Activated CD4-positive, CD25-positive, alpha-beta regulatory T cell treated with anti-CD3 and anti-CD28 coated beads, Interleukin-2, amount 50 U/mL, for 16 hours (primary cell): ENCODE measurements around the gene GPR183.

Experiments
- DNase-seq: peaks from one replicate; pipeline ENCODE4 v3.0.0-alpha.2; 2020; ENCODE audit warnings: low read depth, low spot score

Gene GPR183

DNA sequence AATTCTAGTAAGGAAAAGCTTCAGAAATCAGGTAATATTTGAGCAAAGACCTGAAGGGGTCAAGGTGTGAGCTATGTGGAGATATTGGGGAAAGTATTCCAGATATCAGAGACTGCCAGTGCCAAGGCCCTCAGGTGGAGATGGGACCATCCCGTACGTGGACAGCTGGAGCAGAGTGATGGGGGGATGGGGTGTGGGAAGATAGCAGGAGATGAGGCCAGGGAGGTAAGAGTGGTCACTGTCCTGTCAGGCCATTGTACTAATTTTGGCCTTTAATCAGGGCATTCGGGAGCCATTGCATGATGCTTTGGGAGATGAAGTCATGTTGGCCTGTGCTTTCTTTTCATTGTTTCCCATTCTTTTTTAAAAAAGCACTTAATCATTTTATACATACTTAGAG lies 36.0 kb downstream of the GPR183 start:
- no peak for DNase-seq

DNA sequence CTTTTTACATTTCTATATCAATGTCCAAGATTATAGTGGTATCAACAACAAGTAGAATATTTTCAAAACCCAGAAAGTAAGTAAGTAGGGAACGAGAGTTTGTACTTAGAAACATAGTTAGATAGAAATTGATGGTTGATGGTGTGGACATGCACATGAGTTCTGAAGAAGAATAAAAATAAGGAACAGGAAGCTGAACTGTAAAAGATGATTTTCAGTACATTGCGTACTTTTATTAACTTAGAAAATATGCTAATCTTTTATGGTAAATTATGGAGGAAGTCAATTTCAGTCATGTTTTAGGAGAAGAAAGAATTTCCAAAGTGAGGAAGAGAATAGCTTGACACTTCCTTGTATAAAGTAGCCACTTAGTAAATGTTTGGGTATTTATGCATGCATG lies 36.7 kb downstream of the GPR183 start:
- no peak for DNase-seq

DNA sequence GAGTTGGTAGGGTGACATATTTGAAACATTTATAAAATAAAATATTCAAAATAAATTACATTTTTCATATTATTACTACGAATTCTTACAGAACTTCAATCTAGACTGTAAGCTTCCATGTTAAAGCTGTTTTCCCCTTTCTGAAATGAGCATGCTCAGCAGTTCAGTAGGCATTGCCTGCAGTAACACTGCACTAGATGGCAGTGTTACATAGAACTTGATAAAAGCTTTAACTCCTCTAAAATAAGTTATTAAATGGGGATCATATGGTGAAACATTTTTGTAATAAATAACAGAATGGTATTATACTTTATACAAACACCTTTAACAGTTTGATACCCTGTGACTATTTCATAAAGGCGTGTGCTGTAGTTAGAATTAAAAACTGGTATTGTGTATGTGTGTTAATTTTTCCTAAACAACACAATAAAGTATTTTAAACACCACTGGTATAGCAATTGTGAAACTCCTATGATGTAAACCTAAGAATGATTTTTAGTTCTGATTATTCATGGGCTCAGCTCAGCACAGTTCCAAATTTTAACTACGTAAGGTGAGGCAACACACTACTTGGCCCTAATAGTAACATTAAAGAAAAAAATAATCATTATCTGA lies 37.5 kb downstream of the GPR183 start:
- DNase-seq, result no peak

DNA sequence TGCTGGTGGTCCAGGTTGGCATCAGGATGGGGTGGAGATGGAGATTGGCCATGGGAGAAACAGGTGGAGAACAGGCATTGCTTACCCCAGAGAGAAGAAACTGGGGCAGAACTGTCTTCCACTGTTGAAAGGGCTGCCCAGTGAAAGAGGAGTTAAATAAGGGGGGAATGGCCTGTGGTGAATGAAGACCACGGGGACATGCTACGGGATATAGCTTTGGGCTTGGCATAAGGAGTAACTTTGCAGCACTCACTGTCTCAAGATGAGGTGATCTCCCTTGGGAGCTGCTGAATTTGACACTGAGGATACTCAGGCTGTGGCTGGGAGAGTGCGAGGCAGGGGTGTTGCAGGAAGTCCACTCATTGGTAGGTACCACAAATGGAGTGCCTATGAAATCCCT lies 38.4 kb downstream of the GPR183 start:
- DNase-seq, result no peak

DNA sequence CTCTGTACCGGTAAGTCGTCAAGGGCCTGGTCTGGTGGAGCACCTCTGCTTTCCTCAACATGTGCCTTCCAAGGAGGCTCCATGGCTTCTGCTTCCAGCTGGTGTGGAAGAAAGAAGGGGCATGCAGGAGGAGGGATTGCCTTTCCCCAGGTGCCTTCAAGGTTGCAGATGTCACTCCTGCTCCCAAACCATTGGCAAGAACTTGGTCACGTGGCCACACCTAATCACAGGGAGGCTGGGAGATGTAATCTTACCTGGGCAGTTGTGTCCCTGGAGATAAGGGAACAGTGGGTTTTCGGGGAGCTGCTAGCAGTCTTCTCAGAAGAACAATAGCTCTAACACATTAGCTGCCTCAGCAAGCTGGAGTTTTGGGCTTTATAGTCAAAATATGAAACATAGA lies 39.3 kb downstream of the GPR183 start:
- no peak for DNase-seq

DNA sequence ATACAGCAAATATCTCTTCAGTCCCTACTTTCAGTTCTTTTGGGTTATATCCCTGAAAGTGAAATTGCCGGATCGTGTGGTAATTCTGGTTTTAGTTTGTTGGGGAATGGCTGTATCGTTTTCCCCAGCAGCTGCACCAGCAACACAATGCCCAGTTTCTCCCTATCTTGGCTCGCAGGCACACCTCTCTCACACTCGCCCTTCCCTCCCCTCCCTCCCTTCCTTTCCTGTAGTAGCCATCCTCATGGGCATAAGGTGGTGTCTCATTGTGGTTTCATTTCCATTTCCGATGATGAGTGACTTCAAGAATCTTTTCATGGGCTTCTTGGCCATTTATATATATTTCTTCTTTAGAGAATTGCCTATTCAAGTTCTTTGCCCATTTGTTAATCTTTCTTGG lies 40.4 kb downstream of the GPR183 start:
- no peak for DNase-seq

DNA sequence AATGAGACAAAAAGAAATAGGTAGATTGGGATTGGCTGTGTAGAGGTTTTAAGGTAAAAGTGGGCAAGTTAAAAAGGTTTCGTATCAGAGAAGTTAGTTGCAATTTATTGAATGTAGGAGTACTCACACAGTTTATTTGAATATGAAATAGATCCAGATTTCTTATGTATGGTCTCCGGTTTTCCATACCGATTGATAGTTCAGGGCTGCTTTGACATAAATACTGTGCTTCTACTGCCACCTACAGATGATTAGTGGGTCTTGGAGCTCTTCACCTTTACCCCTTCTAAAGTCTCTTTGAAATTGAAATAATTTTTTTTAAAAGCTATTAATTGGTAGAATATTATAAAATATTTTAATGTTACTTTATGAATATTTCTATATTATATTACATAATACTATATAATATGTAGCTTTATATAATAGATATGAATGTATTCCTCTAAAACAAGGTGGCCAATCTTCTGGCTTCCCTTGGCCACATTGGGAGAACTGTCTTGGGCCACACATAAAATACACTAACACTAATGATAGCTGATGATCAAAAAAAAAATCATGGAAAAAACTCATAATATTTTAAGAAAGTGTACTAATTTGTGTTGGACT lies 41.3 kb downstream of the GPR183 start:
- DNase-seq, result no peak

DNA sequence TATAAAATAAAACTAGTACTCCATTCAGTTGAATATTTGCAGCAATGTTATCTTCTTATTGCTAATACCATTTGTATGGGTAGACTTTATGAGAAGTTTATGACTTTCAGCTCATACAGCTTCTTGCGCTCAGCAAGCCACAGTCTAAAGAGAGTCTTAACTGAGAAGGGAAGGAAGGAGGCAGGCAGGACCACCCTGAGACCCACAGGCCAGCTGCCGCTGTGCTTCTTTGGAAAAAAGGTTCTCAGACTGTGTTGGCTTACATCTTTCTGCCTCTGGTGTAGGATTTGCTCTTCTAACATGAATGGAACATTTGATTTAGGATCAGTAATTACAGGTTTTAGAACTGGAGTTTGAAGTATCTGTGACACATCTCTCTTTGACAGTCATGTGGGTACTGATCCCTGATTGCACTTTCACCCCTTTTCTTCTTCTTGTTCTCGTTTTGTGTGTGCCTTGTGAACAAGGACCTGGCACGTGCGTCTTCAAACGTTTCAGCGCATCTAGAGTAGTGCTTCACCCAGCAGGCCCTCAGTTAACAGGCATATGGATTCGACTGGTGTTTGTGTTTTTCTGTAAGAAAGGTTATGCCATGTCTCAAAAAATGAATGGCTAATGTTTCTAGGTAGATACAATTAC lies 41.9 kb downstream of the GPR183 start:
- DNase-seq, result no peak

DNA sequence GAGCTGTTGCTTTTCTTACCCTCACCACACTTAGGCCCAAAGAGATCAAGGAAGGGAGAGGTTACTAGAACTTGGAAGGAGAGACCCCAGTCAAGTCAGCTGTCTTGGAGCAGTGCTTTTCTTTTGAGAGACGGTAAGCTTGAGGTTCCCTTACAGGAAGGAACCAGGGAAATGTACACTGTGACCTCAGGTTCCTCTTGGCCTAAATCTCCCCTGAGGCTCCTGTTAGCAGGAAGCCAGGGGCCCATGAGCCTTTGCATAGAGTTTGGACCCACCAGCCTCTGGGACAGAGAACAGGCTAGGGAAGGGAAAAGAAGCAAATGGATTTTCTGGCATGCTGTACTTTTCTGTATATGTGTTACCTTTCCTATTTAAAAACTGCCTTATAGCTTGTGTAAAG lies 43.1 kb downstream of the GPR183 start:
- DNase-seq, result no peak

DNA sequence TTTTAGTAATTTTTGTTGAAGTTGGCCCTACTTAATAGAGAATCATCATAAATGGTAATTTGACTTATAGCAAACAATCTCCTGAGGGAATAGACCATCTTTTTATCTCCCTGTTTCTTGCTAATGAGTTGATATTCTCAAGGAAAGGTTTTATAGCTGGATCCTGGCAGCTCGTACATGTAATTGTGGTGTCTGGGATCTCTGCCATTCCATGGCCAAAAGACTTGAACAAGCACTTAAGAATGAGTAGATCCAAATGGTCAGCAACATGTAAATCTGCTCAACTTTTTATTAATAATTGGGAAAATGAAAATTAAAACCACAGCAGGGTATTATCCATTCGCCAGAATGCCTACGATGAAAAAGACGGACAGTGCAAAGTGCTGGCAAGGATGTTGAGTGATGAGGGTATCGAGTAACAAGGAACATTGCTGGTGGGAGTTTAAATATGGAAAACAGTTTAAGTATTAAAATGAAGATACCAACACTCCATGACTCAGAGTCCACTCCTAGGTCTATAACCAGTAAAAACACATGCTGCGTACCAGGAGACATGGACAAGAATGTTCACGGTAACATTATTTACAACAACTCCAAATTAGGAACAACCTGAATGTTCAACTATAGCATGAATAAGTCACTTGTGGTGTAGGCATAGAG lies 43.9 kb downstream of the GPR183 start:
- no peak for DNase-seq

DNA sequence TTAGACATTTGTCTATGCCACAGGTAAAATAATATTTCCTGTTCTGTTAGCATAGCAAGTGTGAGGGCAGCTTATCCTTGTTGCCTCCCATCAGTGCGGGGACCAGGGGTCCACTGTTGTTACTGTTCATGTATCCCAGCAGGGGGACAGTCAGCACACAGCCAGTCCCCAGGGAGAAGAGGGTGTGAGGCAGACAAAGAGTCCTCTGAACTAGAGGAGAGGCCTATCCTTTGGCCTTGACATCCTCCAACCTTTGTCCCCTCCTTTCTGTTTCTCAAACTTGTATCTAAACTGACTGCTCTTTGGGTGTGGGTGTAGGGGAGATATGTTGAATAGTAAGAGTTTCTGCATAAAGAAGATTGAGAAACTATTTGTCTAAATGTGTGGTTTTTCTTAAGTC lies 46.1 kb downstream of the GPR183 start:
- DNase-seq, result no peak

DNA sequence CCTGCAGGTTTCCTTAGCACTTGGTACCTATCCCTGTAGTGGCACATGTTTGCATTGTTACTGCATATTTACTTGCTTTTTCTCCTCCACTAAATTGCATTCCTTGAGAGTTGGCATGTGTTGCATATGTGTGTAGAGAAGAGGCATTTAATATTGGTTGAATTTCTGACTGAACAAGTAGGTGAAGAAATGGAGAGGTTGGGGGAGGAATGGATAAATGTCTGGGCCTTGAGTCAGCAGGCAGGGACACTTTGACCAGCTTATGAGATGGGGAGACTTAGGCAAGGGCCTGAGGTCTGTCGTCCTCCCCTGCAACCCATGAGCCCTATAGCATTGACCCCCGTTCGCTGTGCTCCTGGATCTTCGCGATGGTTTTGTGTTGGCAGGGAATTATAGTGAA lies 47.0 kb downstream of the GPR183 start:
- no peak for DNase-seq

DNA sequence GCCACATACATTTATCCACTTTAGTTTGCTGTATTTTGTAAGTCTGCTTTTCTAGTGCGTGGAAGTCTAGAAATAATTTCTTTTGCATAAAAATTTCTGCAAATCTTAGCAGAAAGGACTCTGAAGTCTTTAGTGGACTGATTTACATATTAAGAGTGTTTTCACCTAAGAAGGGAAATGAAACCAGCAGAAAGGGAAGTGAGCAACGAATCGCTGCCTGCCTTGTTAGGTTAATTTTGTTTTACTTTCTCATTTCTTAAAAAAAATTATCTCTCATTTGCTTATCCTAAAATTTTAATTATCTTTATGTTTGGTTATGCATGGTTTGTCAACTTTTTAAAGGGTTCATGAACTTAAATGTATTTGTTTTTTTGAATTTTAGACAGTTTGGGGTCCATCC lies 48.3 kb downstream of the GPR183 start:
- DNase-seq, result no peak

DNA sequence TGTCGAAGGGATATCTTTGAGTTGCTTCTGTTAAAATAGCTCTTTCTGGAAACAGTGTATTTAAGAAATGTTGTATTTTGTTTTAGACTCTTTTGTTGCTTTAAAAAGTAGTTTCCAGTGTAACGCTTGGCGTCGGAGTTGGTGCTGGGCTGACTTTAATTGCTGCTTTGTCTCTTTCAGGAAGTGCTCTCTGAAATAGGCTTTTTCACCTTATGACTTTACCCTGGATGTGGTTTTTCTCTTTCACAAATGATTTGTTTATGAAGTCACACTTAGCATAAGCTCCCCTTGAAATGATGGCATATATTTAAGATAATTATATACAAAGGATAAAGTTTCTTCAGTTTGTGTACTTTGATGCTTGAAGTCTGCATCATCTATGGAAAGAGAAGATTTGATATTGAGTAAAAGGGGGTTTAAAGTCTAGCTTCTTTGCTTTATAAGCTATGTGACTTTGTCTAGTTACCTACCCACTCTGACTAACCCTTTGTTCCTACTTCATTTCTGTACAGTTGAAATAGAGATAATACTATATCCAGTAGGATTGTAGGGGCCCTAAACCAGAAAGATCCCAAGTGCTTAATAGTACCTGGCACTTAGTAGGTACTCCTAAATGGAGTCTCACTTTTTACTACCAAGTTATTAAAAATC lies 48.9 kb downstream of the GPR183 start, which contains the start of gene GPR18:
Gene GPR18 (minus strand): TSS at position 170 of the 651 bp plus-strand sequence. CDS start 2,507 bp downstream, outside the sequence.
- no peak for DNase-seq

DNA sequence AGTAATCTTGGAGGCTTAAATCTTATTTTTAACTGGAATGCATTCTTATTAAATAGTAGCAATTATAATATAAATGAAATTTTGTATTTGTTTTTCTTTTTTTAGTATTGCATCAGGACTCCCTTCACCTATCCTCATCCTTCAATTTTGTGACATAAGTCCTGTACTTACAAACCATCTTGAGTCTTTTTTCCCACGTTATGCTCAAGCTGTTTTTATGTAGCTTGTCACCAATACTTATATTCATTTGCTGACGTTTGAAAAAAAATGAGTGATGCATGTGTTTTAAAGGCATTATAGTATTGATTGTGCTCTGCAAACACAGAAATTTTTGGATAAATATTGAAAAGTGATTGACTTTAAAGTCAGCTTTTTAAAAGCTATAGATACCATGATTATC lies 49.9 kb downstream of the GPR183 start:
- no peak for DNase-seq

DNA sequence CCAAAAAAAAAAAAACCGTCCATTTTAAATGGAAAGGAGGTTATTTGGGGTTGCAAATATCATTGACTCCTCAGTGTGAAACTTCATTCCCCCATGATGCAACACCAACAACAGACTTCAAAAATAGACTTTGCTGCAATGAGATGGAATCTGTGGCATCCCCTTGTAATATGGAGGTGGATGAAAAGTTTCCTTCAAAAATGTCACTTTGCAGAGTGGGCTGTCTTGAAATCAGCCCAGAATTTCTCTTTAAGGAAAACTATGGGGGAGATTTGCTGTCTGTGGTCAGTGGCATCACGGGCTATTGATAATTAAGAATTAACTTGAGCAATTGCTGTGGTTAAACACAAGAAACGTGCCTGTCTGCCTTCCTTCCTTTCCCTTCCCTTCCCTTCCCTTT lies 50.5 kb downstream of the GPR183 start:
- no peak for DNase-seq

DNA sequence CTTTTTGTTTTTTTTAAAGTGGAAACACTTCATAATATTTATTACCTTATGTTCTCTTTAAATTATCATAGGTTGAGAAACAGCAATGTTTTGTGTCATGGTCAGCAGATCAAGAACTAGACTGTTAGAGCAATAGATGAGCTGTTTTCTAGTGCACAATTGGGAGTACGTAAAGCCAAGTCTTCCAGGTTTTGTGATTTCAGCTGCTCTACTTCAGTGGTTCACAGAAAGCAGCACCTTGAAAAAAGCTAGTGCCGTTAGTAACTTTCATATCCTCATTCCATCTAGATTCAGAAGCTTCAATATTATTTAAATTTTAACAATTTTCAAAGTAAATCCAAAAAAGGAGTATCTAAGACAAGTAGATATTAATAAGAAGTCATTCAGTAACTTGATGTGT lies 50.9 kb downstream of the GPR183 start:
- DNase-seq, result no peak

DNA sequence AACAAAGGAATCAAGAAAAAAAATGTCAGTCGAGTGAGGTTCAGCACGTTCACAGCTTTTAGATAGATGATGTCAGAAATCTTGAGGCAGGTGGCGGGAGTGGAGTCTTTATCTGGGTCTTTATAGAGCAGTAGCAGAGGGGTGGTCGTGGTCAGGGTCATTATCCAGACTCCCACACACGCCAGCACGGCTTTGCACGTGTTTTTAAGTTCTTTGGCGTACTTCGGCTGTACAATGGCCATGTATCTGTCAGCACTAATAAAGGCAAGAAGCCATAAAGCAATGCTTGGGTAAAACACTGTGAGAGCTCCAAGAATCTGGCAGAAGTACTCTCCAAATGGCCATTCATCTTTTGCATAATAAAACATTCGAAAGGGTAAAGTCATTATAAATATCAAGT lies 51.9 kb downstream of the GPR183 start:
- DNase-seq, result no peak

DNA sequence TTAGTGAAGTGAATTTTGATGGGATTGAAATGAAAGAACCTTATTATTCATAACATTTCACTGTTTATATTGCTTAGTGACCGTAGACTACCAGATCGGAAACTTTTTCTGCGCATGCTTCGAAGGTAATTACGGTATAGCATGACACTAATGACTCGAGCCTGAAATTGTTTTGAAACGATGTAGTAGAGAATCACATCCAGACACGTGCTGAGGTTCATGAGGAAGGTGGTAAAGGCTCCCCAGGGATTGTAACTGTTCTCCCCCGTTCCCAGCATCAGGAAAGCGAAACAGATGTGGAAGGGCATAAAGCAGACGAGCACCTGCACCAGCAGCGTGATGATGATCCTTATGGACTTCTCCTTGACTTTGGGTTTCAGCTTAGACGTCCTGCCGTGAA lies 52.4 kb downstream of the GPR183 start:
- DNase-seq, result no peak

DNA sequence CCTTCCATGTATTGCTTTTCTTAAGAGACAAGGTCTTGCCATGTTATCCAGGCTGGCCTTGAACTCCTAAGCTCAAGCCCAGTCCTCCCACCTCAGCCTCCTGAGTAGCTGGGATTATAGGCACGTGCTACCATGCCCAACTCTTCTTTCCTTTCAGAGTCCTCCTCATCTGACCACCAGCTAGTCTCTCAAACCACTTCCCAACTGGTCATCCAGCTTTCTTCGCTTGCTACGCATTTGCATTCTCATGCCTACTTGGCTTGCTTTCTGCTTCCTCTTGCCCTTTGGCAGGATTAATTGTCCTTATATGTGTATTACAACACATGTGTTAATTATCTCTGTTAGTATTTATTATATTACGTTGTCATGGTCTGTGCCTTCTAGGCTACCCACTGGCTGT lies 55.3 kb downstream of the GPR183 start:
- DNase-seq, result no peak

DNA sequence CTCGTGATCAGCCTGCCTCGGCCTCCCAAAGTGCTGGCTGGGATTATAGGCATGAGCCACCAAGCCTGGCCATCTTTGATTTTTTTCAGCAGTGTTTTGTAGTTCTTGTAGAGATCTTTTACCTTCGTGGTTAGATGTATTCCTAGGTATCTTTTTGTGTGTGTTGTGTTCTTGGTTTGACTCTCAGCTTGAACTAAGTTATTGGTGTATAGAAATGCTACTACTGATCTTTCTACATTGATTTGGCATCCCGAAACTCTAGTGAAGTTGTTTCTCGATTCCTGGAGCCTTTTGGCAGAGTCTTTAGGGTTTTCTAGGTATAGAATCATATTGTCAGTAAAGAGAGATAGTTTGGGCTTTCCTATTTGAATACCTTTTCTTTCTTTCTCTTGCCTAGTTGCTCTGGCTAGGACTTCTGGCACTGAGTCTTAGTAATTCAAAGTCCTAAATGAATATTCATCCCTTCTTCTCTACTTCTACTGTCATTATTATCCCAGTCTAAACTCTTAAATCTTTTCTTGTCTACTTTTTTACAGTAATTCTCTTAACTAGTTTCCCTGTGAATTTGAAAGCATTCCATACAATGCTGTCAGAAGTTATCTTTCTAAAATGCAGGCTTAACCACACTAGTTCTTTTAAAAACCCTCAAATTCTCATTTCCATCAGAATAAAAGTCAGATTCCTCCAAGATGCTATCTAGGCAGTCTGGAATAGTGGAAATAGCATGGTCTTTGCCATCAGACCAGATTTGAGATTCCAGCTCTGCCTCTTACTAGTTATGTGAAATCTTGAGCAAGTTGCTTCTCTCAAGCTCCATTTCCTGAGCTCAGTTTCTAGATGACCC lies 56.0 kb downstream of the GPR183 start:
- DNase-seq, result no peak
